Suprapubic skin (tissue), 4 donors: ENCODE data around the gene DPYD. TPM values are rescaled to one million over a fixed set of nuclear protein-coding genes. Genes with fewer than 3 reads are reported as not detected.

Source experiments
- DNase-seq, 2 donors: peaks; one replicate each; pipeline ENCODE4 v3.0.0-alpha.2; 2019; ENCODE audit warnings: low spot score in 2 of 2
- H3K27ac ChIP-seq: fragments of 200-600 bp; sonication (generic); one replicate; pipeline ENCODE4 v1.5.1; 2019
- H3K27me3 ChIP-seq: fragments of 200-600 bp; sonication (generic); one replicate; pipeline ENCODE4 v1.5.1; 2019
- H3K36me3 ChIP-seq: fragments of 200-600 bp; sonication (generic); one replicate; pipeline ENCODE4 v1.5.1; 2019
- H3K4me1 ChIP-seq: fragments of 200-600 bp; sonication (generic); one replicate; pipeline ENCODE4 v1.5.1; 2019
- H3K4me3 ChIP-seq: fragments of 200-600 bp; sonication (generic); one replicate; pipeline ENCODE4 v1.5.1; 2019; ENCODE audit warnings: mild to moderate bottlenecking
- H3K9me3 ChIP-seq: fragments of 200-600 bp; sonication (generic); one replicate; pipeline ENCODE4 v1.5.1; 2019
- EP300 ChIP-seq: sonication (generic); formaldehyde crosslinking; IDR thresholded peaks from one replicate; pipeline ENCODE4 v1.6.1; 2017; ENCODE audit warnings: antibody characterized with exemption
- POLR2A ChIP-seq, 2 donors: fragments of 450-650 bp; IDR thresholded peaks; one replicate each; pipeline ENCODE4 v1.6.1; 2017; ENCODE audit warnings: antibody characterized with exemption in 2 of 2, mild to moderate bottlenecking in 2 of 2, moderate library complexity in 2 of 2
- POLR2AphosphoS5 ChIP-seq, 3 donors: sonication (generic); formaldehyde crosslinking; IDR thresholded peaks; one replicate each; pipeline ENCODE4 v1.6.1; 2017; ENCODE audit warnings: antibody characterized with exemption in 3 of 3
- WGBS: methylation state at CpG from one replicate; pipeline ENCODE4 v1.1.5; 2018; 5-methylcytosine and 5-hydroxymethylcytosine counted together
- total RNA-seq, 4 donors: library from RNA; depleted of rRNA; stranded (reverse); fragments of >200 nt; gene quantifications; one replicate each; pipeline ENCODE4 v1.1.0, GENCODE V29; 2016
- TF ChIP-seq, protein P1 (sequence below), 2 donors: fragments of 200-600 bp in 1 of 2; fragments of 450-650 bp in 1 of 2; sonication (generic) in 1 of 2; IDR thresholded peaks; one replicate each; pipeline ENCODE4 v1.5.1; 2016 to 2019; ENCODE audit warnings: antibody characterized with exemption in 2 of 2, mild to moderate bottlenecking in 1 of 2, moderate library complexity in 1 of 2

The DPYD gene
- total RNA-seq, 4 donors from 2014 or later: 10.1 to 31.9 (median 11.6) TPM

GRCh38 chr1:97046765-97047420 is 873.9 kb downstream of the DPYD start:
- no peak overlapping the region for H3K4me3 ChIP-seq
- no peaks in the 10 kb centered on the region for H3K36me3 ChIP-seq
- DNase-seq: no peak
- no peak overlapping the region for H3K27ac ChIP-seq
- H3K9me3 ChIP-seq: no peaks in the 10 kb centered on the region
- 82% methylated on average over 5 of the region's 5 CpGs for WGBS
- TF ChIP-seq EP300 (no peak), POLR2AphosphoS5 (IDR thresholded peaks at IDR 0.05) (no peak), POLR2A (IDR thresholded peaks at IDR 0.05) (no peak)
- TF ChIP-seq, protein P1, sequence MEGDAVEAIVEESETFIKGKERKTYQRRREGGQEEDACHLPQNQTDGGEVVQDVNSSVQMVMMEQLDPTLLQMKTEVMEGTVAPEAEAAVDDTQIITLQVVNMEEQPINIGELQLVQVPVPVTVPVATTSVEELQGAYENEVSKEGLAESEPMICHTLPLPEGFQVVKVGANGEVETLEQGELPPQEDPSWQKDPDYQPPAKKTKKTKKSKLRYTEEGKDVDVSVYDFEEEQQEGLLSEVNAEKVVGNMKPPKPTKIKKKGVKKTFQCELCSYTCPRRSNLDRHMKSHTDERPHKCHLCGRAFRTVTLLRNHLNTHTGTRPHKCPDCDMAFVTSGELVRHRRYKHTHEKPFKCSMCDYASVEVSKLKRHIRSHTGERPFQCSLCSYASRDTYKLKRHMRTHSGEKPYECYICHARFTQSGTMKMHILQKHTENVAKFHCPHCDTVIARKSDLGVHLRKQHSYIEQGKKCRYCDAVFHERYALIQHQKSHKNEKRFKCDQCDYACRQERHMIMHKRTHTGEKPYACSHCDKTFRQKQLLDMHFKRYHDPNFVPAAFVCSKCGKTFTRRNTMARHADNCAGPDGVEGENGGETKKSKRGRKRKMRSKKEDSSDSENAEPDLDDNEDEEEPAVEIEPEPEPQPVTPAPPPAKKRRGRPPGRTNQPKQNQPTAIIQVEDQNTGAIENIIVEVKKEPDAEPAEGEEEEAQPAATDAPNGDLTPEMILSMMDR (IDR thresholded peaks at IDR 0.05): no peak
- no peaks in the 10 kb centered on the region for H3K27me3 ChIP-seq
- H3K4me1 ChIP-seq: no peaks in the 10 kb centered on the region

DNA sequence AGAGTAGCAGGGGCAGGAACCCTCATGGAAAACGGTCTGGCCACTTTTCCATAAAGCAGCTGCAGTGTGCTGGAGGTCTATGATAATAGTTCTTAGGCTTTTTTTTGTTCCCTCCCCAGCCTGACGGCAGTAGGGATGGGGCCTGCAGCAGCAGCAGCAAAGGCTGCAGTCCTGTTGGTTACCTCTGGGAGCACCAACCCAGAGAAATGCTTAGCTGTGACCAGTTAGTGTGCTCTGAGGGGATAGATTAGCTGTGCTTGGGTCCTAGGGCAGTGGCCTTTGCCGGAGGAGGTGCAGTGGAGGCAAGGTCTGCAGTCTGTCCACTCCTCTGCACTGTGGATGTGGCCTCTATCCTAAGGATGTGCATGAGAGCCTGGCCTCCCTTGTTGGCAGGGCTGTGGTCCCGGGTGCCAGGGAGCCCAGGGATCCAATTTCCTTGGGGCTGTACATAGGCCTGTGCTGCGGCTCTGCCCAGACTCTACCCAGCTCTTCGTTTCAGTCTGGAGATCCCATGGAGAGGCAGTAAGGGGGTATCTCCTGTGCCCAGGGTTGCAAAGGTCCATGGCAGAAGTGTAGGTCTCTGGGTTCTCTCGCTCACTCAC is 876.6 kb downstream of the DPYD start:
- Histone ChIP-seq H3K4me3 (no peak overlapping the region), H3K27me3 (no peaks in the 10 kb centered on the region), H3K9me3 (no peaks in the 10 kb centered on the region), H3K4me1 (no peaks in the 10 kb centered on the region), H3K27ac (no peak overlapping the region), H3K36me3 (no peaks in the 10 kb centered on the region)
- no peak for TF ChIP-seq POLR2A (IDR thresholded peaks at IDR 0.05)
- TF ChIP-seq, protein P1 (IDR thresholded peaks at IDR 0.05): no peak
- TF ChIP-seq EP300: no peak
- 88% methylated on average over 4 of the region's 7 CpGs for WGBS
- DNase-seq: no peak

GRCh38 chr1:97042551-97042950 is 878.3 kb downstream of the DPYD start:
- Histone ChIP-seq H3K36me3 (no peaks in the 10 kb centered on the region), H3K9me3 (no peaks in the 10 kb centered on the region), H3K27me3 (no peaks in the 10 kb centered on the region), H3K4me1 (no peaks in the 10 kb centered on the region), H3K4me3 (no peak overlapping the region), H3K27ac (no peak overlapping the region)
- TF ChIP-seq POLR2A (IDR thresholded peaks at IDR 0.05) (no peak), POLR2AphosphoS5 (IDR thresholded peaks at IDR 0.05) (no peak), EP300 (no peak)
- TF ChIP-seq, protein P1 (IDR thresholded peaks at IDR 0.05): no peak
- DNase-seq: no peak
- 74% methylated on average over 1 of the region's 1 CpG for WGBS

DNA sequence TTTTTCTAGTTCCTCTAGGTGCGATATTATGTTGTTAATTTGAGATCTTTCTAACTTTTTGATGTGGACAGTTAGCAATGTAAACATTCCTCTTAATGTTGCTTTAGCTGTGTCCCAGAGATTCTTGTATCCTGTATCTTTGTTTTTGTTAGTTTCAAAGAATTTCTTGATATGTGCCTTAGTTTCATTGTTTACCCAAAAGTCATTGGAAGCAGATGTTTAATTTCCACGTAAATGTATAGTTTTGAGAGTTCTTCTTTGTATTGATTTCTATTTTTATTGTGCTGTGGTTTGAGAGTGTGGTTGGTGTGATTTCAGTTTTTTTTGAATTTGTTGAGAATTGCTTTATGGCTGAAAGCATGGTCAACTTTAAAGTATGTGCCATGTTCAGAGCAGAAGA is 879.8 kb downstream of the DPYD start:
- no peaks in the 10 kb centered on the region for H3K9me3 ChIP-seq
- WGBS: 76% methylated on average over 2 of the region's 2 CpGs

DNA sequence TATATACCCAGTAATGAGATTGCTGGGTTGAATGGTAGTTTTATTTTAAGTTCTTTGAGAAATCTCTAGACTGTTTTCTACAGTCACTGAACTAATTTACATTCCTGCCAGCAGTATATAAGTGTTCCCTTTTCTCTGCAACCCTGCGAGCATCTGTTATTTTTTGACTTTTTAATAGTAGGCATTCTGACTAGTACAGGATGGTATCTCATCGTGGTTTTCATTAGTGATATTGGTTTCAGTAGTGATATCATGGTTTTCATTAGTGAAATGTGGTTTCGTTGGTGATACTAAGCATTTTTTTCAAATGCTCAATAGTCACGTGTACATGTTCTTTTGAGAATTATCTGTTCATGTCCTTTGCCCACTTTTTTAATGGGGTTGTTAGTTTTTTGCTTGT is 882.4 kb downstream of the DPYD start:
- Histone ChIP-seq H3K27me3 (no peaks in the 10 kb centered on the region), H3K4me1 (no peaks in the 10 kb centered on the region), H3K9me3 (no peaks in the 10 kb centered on the region), H3K36me3 (no peaks in the 10 kb centered on the region), H3K4me3 (no peak overlapping the region), H3K27ac (no peak overlapping the region)
- WGBS: 69% methylated on average over 4 of the region's 4 CpGs
- DNase-seq: no peak
- TF ChIP-seq EP300 (no peak), POLR2AphosphoS5 (IDR thresholded peaks at IDR 0.05) (no peak), POLR2A (IDR thresholded peaks at IDR 0.05) (no peak)
- TF ChIP-seq, protein P1 (IDR thresholded peaks at IDR 0.05): no peak

More for the DNA sequence above, 879.8 kb downstream of the DPYD start:
- H3K4me1 ChIP-seq: no peaks in the 10 kb centered on the region
- H3K36me3 ChIP-seq: no peaks in the 10 kb centered on the region
- no peak for DNase-seq
- no peak overlapping the region for H3K4me3 ChIP-seq
- H3K27ac ChIP-seq: no peak overlapping the region
- TF ChIP-seq POLR2AphosphoS5 (IDR thresholded peaks at IDR 0.05): no peak
- TF ChIP-seq POLR2A (IDR thresholded peaks at IDR 0.05): no peak
- no peak for TF ChIP-seq EP300
- TF ChIP-seq, protein P1 (IDR thresholded peaks at IDR 0.05): no peak
- H3K27me3 ChIP-seq: no peaks in the 10 kb centered on the region
